ENCODE data around the gene FANCC. TPM values are rescaled to one million over a fixed set of nuclear protein-coding genes. Genes with fewer than 3 reads are reported as not detected.

Gene FANCC, protein sequence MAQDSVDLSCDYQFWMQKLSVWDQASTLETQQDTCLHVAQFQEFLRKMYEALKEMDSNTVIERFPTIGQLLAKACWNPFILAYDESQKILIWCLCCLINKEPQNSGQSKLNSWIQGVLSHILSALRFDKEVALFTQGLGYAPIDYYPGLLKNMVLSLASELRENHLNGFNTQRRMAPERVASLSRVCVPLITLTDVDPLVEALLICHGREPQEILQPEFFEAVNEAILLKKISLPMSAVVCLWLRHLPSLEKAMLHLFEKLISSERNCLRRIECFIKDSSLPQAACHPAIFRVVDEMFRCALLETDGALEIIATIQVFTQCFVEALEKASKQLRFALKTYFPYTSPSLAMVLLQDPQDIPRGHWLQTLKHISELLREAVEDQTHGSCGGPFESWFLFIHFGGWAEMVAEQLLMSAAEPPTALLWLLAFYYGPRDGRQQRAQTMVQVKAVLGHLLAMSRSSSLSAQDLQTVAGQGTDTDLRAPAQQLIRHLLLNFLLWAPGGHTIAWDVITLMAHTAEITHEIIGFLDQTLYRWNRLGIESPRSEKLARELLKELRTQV
- 3.4 and 8.4 TPM in 2 replicates for total RNA-seq

DNA sequence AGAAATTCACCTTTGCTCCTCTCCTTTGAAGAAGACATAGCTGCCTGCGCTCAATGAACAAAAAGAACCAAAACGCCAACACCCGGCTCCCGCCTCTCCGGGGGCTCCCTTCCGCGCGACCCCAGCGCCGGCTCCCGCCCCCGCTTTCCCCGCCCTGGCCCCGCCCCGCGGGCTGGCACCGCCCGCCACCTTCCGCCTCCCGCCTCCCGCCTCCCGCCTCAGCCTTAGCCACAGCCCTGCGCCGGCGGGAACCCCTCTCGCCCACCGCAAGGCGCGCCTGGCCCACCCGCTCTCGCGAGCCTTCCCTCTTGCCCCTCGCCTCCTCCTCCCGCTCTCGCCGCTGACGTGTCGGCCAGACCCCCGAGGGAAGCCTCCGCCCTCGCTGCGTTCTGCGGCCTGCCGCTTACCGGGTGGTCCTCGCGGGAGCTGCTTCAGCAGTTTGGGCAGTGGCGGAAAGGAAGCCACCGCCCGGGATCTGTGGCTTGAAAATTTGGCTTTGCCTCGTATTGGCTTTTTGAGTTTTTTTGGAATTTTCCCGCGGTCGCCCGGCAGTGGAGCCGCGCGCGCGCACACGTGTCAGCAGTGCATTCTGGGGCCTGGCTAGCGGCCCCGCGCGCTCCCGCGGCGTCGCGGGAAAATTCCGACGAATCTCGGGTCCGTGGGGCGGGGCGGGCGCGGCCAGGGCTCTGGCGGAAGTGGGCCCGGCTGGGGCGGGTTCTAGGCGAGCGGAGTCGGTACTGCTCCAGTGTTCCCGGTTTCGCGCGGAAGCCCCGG is at the start of gene FANCC:
Gene FANCC, minus strand, starts transcription at position 591 of the 774 bp plus-strand sequence. CDS start 68,418 bp downstream, outside the sequence.

Small RNA genes lying within 50 kb of the gene (small RNA-seq; reads per million reads assigned to genes)
- gene MIR23B (57,370 reads per million, percentile 100 among the genes with 10 or more reads in this experiment), gene MIR27B (44,721 reads per million, percentile 100 among the genes with 10 or more reads in this experiment), gene MIR3074 (not detected), gene MIR6081 (not detected), gene RNA5SP288 (5.5 reads per million, percentile 80 among the genes with 10 or more reads in this experiment)

Other genes starting within 250 kb of the FANCC start
- 2.9 and 6.7 TPM in 2 replicates for gene PTCH1, start 199.3 kb upstream of the FANCC start, total RNA-seq